ENCODE data around the gene ADK. TPM values are rescaled to one million over a fixed set of nuclear protein-coding genes. Genes with fewer than 3 reads are reported as not detected.

Gene ADK
- total RNA-seq, 4 donors from 2014 or later, result 62.1 to 84.7 (median 74.4) TPM

DNA sequence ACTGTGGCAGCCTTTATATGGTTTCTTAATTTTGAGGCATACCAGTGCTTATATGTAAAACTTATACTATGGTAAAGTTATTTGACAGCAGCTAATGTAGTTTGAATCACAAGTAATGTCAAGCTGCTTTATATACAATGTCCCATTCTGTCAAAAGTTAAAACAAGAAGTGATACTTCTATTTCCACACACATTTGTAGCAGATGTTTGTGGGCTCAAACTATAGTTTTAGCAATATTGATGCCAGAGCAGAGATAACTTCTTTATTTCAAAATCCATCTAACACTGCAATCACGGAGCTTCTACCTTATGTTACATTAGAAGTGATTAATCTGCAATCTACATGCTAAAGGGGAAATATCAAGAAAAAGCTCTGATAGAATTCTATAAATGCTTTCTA lies 149.6 kb downstream of the ADK start:
- Histone ChIP-seq H3K27me3 (no peaks in the 10 kb centered on the region), H3K4me1 (peaks cover 0 to 1% of the 10 kb centered on the region in 2 donors), H3K4me3 (replicated peaks in 1 of 3) (no peak overlapping the region), H3K9me3 (no peaks in the 10 kb centered on the region), H3K27ac (no peak overlapping the region), H3K36me3 (no peaks in the 10 kb centered on the region)
- TF ChIP-seq POLR2A (IDR thresholded peaks at IDR 0.05), result no peak
- TF ChIP-seq, protein P1, sequence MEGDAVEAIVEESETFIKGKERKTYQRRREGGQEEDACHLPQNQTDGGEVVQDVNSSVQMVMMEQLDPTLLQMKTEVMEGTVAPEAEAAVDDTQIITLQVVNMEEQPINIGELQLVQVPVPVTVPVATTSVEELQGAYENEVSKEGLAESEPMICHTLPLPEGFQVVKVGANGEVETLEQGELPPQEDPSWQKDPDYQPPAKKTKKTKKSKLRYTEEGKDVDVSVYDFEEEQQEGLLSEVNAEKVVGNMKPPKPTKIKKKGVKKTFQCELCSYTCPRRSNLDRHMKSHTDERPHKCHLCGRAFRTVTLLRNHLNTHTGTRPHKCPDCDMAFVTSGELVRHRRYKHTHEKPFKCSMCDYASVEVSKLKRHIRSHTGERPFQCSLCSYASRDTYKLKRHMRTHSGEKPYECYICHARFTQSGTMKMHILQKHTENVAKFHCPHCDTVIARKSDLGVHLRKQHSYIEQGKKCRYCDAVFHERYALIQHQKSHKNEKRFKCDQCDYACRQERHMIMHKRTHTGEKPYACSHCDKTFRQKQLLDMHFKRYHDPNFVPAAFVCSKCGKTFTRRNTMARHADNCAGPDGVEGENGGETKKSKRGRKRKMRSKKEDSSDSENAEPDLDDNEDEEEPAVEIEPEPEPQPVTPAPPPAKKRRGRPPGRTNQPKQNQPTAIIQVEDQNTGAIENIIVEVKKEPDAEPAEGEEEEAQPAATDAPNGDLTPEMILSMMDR (IDR thresholded peaks at IDR 0.05), result no peak
- 0 to 74% methylated on average over 1 of the region's 1 CpG for WGBS, 2 donors
- intact Hi-C loops (cut with DNase I), result no loop called here
- DNase-seq, result no peak

DNA sequence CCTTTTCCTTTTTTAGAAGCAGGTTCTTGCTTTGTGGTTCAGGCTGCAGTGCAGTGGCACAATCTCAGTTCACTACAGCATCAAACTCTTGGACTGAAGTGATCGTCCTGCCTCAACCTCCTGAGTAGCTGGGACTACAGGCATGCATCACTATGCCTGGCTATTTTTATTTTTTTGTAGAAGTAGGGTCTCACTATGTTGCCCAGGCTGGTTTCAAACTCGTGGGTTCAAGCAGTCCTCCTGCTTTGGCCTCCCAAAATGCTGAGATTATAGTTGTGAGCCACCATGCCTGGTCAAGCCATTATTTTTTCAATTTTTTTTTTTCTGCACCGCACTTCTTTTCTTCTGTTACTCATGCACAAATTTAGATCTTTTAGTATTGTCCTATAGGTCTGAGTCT lies 154.7 kb downstream of the ADK start:
- no peaks in the 10 kb centered on the region for H3K36me3 ChIP-seq
- no peaks in the 10 kb centered on the region for H3K9me3 ChIP-seq
- intact Hi-C loops (cut with DNase I), result no loop called here
- H3K27ac ChIP-seq, result no peak overlapping the region
- DNase-seq, result no peak
- WGBS, 2 donors, result 91 to 96% methylated on average over 3 of the region's 3 CpGs
- peaks cover 12 to 13% of the 10 kb centered on the region in 2 donors for H3K4me1 ChIP-seq
- no peaks in the 10 kb centered on the region for H3K27me3 ChIP-seq
- TF ChIP-seq POLR2A (IDR thresholded peaks at IDR 0.05), result no peak
- TF ChIP-seq, protein P1 (IDR thresholded peaks at IDR 0.05), result no peak
- no peak overlapping the region for H3K4me3 ChIP-seq (replicated peaks in 1 of 3)

- TF ChIP-seq, protein P1 (IDR thresholded peaks at IDR 0.05), result no peak
- no peak for TF ChIP-seq POLR2A (IDR thresholded peaks at IDR 0.05)
- no peak overlapping the region for H3K4me3 ChIP-seq (replicated peaks in 1 of 3)
- no peaks in the 10 kb centered on the region for H3K27me3 ChIP-seq
- intact Hi-C loops (cut with DNase I), result no loop called here
- 64 to 74% methylated on average over 3 of the region's 3 CpGs for WGBS, 2 donors
- no peaks in the 10 kb centered on the region for H3K36me3 ChIP-seq
- H3K27ac ChIP-seq, result peak overlapping the region in 1 of 3 donors; percentile 26
- H3K9me3 ChIP-seq, result no peaks in the 10 kb centered on the region
- peaks cover 12 to 13% of the 10 kb centered on the region in 2 donors for H3K4me1 ChIP-seq
- DNase-seq, result peak in 1 of 2 donors; percentile 19
Observed at GRCh38 chr10:74306227-74306982, 155.4 kb downstream of the ADK start.

GRCh38 chr10:74307061-74307651 lies 156.1 kb downstream of the ADK start:
- peak overlapping the region in 1 of 3 donors; percentile 26 for H3K27ac ChIP-seq
- intact Hi-C loops (cut with DNase I), result no loop called here

More at GRCh38 chr10:74307061-74307651, 156.1 kb downstream of the ADK start:
- TF ChIP-seq, protein P1 (IDR thresholded peaks at IDR 0.05), result no peak
- no peak for TF ChIP-seq POLR2A (IDR thresholded peaks at IDR 0.05)
- H3K4me3 ChIP-seq (replicated peaks in 1 of 3), result no peak overlapping the region
- H3K9me3 ChIP-seq, result no peaks in the 10 kb centered on the region
- WGBS, 2 donors, result 49 to 55% methylated on average over 3 of the region's 3 CpGs
- peak in 1 of 2 donors; percentile 19 for DNase-seq
- H3K27me3 ChIP-seq, result no peaks in the 10 kb centered on the region
- no peaks in the 10 kb centered on the region for H3K36me3 ChIP-seq
- peaks cover 12 to 13% of the 10 kb centered on the region in 2 donors for H3K4me1 ChIP-seq

Measured in thyroid gland (tissue), 4 donors.